ENCODE data around the gene PRDM5.

GRCh38 chr4:120881846-120882245 lies 40.7 kb downstream of the PRDM5 start:
- TF ChIP-seq ELF4 (IDR thresholded peaks at IDR 0.05) (no peak), NFRKB (IDR thresholded peaks at IDR 0.05) (no peak), BHLHE40 (IDR thresholded peaks at IDR 0.05; ENCODE audit: borderline replicate concordance) (no peak), ZNF384 (IDR thresholded peaks at IDR 0.05) (no peak), SP1 (IDR thresholded peaks at IDR 0.05) (no peak)
